Activated B cell treated with CpG ODN at 0.5 μM for 24 hours (primary cell): ENCODE measurements around the gene POLK. TPM values are rescaled to one million over a fixed set of nuclear protein-coding genes. Genes with fewer than 3 reads are reported as not detected.

ENCODE experiments used
- ATAC-seq: fragments of 200-7000 bp; cut with Tn5 transposase; one replicate; pipeline ENCODE4 v1.10.0; 2021; ENCODE audit warnings: low read depth, mild to moderate bottlenecking, moderate library complexity
- CTCF ChIA-PET: fragments of 350-600 bp; sonication (Branson Sonifier 250); formaldehyde crosslinking; loops from one replicate; lab custom pipeline; 2021; ENCODE audit warnings: antibody characterized with exemption; lab: Charles Lee
- POLR2A ChIA-PET: fragments of 350-600 bp; sonication (Branson Sonifier 250); formaldehyde crosslinking; loops from one replicate; lab custom pipeline; 2021; ENCODE audit warnings: antibody characterized with exemption; lab: Charles Lee
- DNase-seq: peaks from one replicate; pipeline ENCODE4 v3.0.0; 2022
- H3K27ac Mint-ChIP-seq: one replicate; pipeline ENCODE4 v1.8.0; 2020; ENCODE audit warnings: mixed read lengths
- H3K27me3 Mint-ChIP-seq: one replicate; pipeline ENCODE4 v1.8.0; 2021; ENCODE audit warnings: mixed read lengths
- H3K36me3 Mint-ChIP-seq: one replicate; pipeline ENCODE4 v1.8.0; 2021; ENCODE audit warnings: low read depth, mixed read lengths
- H3K4me1 Mint-ChIP-seq: one replicate; pipeline ENCODE4 v1.8.0; 2021; ENCODE audit warnings: mixed read lengths
- H3K4me3 Mint-ChIP-seq: one replicate; pipeline ENCODE4 v1.8.0; 2020; ENCODE audit warnings: mild to moderate bottlenecking, mixed read lengths
- H3K9me3 Mint-ChIP-seq: one replicate; pipeline ENCODE4 v1.8.0; 2020; ENCODE audit warnings: mixed read lengths
- intact Hi-C: fragments of 100-400 bp; cut with micrococcal nuclease; formaldehyde crosslinking; loops from one replicate; pipeline ENCODE4 v1.15.1; 2024
- total RNA-seq: library from RNA; stranded (reverse); gene quantifications from 2 replicates; pipeline ENCODE4 v1.2.3, GENCODE V29; 2022
- TF ChIP-seq, protein P1 (sequence below): fragments of 200-600 bp; IDR thresholded peaks from one replicate; pipeline ENCODE4 v1.8.0; 2022; ENCODE audit warnings: antibody characterized with exemption, mild to moderate bottlenecking

The POLK gene
- total RNA-seq, 1 donor from 2014 or later = 34.0 TPM

DNA sequence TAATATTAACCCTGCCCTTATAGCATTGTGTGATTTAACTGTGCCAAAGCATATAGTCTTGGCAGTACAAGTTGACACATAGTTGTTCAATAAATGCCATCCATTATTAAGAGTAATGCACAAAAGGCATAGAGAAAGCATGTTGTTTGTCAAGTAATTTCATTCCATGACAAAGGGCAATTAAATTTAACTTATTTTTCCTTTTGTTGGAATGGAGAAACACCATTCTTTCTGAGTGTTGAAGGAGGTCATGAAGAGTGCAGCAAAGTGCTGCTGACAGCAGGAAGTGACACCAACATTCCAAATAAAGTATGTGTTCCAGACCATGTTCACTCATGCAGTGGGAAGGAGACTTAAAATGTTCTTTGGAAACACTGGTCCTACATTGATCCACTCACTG, 128.7 kb downstream of the POLK start:
- no peak for ATAC-seq
- Mint-ChIP-seq H3K27ac (no peak overlapping the region), H3K4me1 (no peaks in the 10 kb centered on the region), H3K27me3 (no peaks in the 10 kb centered on the region), H3K36me3 (no peaks in the 10 kb centered on the region), H3K4me3 (no peak overlapping the region), H3K9me3 (no peaks in the 10 kb centered on the region)
- ChIA-PET CTCF (no interaction called here), POLR2A (no interaction called here)
- TF ChIP-seq, protein P1, sequence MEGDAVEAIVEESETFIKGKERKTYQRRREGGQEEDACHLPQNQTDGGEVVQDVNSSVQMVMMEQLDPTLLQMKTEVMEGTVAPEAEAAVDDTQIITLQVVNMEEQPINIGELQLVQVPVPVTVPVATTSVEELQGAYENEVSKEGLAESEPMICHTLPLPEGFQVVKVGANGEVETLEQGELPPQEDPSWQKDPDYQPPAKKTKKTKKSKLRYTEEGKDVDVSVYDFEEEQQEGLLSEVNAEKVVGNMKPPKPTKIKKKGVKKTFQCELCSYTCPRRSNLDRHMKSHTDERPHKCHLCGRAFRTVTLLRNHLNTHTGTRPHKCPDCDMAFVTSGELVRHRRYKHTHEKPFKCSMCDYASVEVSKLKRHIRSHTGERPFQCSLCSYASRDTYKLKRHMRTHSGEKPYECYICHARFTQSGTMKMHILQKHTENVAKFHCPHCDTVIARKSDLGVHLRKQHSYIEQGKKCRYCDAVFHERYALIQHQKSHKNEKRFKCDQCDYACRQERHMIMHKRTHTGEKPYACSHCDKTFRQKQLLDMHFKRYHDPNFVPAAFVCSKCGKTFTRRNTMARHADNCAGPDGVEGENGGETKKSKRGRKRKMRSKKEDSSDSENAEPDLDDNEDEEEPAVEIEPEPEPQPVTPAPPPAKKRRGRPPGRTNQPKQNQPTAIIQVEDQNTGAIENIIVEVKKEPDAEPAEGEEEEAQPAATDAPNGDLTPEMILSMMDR = no peak
- no peak for DNase-seq
- intact Hi-C loops = no loop called here

DNA sequence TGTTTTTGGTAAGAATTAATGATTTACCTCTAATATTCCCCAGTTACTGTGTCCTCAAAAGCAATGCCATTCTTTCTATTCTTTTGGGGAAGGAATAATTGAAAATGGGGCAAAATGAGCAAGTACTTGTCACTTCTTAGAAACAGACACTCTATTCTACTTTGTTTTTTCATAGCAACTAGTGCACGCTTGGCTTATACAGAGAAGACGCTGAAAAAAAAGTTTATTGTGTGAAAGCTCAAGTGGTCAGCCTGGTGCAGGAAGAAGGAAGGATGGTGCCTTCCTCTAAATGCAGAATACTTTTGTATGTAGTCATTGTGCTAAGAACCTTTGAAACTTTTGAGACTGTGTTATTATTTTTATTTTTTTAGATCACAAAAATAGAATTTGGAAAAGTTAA, 129.1 kb downstream of the POLK start:
- ChIA-PET POLR2A (no interaction called here), CTCF (no interaction called here)
- intact Hi-C loops = no loop called here
- Mint-ChIP-seq H3K36me3 (no peaks in the 10 kb centered on the region), H3K4me1 (no peaks in the 10 kb centered on the region), H3K27me3 (no peaks in the 10 kb centered on the region), H3K27ac (no peak overlapping the region), H3K9me3 (no peaks in the 10 kb centered on the region), H3K4me3 (no peak overlapping the region)
- TF ChIP-seq, protein P1 = no peak
- no peak for DNase-seq
- no peak for ATAC-seq

DNA sequence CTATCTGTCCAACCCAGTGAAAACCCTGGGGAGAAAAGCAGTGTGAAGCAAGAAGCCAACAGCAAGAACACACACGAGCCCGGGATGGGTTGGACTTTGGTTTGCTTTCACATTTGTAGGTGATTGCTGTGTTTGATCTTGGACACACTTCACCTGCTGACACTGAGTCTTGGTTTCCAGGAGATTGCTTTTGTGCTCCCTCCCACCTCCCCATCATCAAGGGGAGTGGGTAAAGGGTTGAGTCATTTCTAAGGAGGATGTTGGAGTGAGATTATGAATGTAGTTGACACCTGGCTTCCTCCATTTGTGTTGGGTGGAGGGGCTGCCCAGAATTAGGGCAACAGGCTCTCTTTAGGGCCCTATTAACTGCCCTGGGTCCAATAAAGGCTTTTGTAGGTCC, 137.0 kb downstream of the POLK start:
- no peaks in the 10 kb centered on the region for H3K4me1 Mint-ChIP-seq
- H3K4me3 Mint-ChIP-seq = no peak overlapping the region
- no peaks in the 10 kb centered on the region for H3K36me3 Mint-ChIP-seq
- H3K9me3 Mint-ChIP-seq = no peaks in the 10 kb centered on the region
- TF ChIP-seq, protein P1 = no peak
- intact Hi-C loops = no loop called here
- no peak overlapping the region for H3K27ac Mint-ChIP-seq
- ChIA-PET CTCF (no interaction called here), POLR2A (no interaction called here)
- no peak for ATAC-seq
- no peaks in the 10 kb centered on the region for H3K27me3 Mint-ChIP-seq
- DNase-seq = no peak

Other genes with a start within 250 kb of the POLK start
- 105 and 131 TPM in 2 replicates for gene HMGCR, start 174.7 kb upstream of the POLK start, total RNA-seq
- 39.1 and 49.5 TPM in 2 replicates for gene CERT1, start 262 bp upstream of the POLK start, total RNA-seq
- gene ANKDD1B, start 99.6 kb downstream of the POLK start, total RNA-seq = 0.37 and 1.0 TPM in 2 replicates
- 27.6 and 29.8 TPM in 2 replicates for gene POC5, start 205.5 kb downstream of the POLK start, total RNA-seq